GM12878 (cell line): ENCODE data around the gene ADK. TPM values are rescaled to one million over a fixed set of nuclear protein-coding genes. Genes with fewer than 3 reads are reported as not detected.

ENCODE experiments used
- ATAC-seq: fragments of 200-7000 bp; cut with Tn5 transposase; 3 replicates; pipeline ENCODE4 v1.9.1; 2020; ENCODE audit warnings: mild to moderate bottlenecking, moderate library complexity
- BruUV-seq: library from RNA; stranded (reverse); fragments of 400-500 nt; replicated peaks from 2 replicates; lab custom pipeline; 2021; lab: Mats Ljungman, UMichigan
- CTCF ChIA-PET: fragments of 300-600 bp; sonication (Branson Sonifier 250); formaldehyde crosslinking; extraction: SDS; loops from one replicate; lab custom pipeline; 2021; ENCODE audit warnings: inconsistent platforms; lab: Yijun Ruan, JAX
- POLR2A ChIA-PET: fragments of 350-600 bp; formaldehyde crosslinking; extraction: SDS; loops from one replicate; lab custom pipeline; 2021; ENCODE audit warnings: inconsistent platforms; lab: Charles Lee
- RAD21 ChIA-PET: fragments of 300-600 bp; sonication (Branson Sonifier 250); formaldehyde crosslinking; loops from one replicate; lab custom pipeline; 2023; ENCODE audit warnings: antibody characterized with exemption; ENCODE audit not compliant: unreplicated experiment; lab: Charles Lee
- SMC1A ChIA-PET: fragments of 300-600 bp; sonication (Branson Sonifier 250); formaldehyde crosslinking; loops from one replicate; lab custom pipeline; 2023; ENCODE audit not compliant: unreplicated experiment, uncharacterized antibody; lab: Charles Lee
- DNase-seq: peaks from one replicate; pipeline ENCODE4 v3.0.0-alpha.2; 2011; ENCODE audit warnings: low read depth, low spot score
- FAIRE-seq: peaks from 3 replicates; lab custom pipeline; 2011; peaks lifted over from hg19 to GRCh38; lab: Jason Lieb, UNC
- H2AFZ ChIP-seq: 2 replicates; pipeline ENCODE4 v1.6.0; 2011; ENCODE audit warnings: low read depth, low read length, control low read depth; ENCODE audit not compliant: control insufficient read depth
- H3K27ac ChIP-seq: 2 replicates; pipeline ENCODE4 v1.5.1; 2011; ENCODE audit warnings: control low read depth; ENCODE audit not compliant: control insufficient read depth, insufficient read depth
- H3K27me3 ChIP-seq, 2 experiments: replicated peaks in 1 of 2; 2 replicates each; pipeline versions ENCODE4 v1.6.0 to v1.6.1; 2011; ENCODE audit warnings: low read length in 1 of 2; ENCODE audit not compliant: control insufficient read depth in 2 of 2, insufficient read depth in 2 of 2
- H3K36me3 ChIP-seq, 2 experiments: 2 replicates each; pipeline ENCODE4 v1.5.1; 2011; ENCODE audit warnings: low read length in 1 of 2; ENCODE audit not compliant: control insufficient read depth in 2 of 2, insufficient read depth in 2 of 2
- H3K4me1 ChIP-seq: 2 replicates; pipeline ENCODE4 v1.6.1; 2011; ENCODE audit warnings: mild to moderate bottlenecking, low read length, moderate library complexity, mixed read lengths; ENCODE audit not compliant: control insufficient read depth, insufficient read depth
- H3K4me2 ChIP-seq: 2 replicates; pipeline ENCODE4 v1.6.0; 2011; ENCODE audit warnings: control low read depth; ENCODE audit not compliant: control insufficient read depth, insufficient read depth
- H3K4me3 ChIP-seq: fragments of 200-600 bp; sonication (generic); 2 replicates; pipeline ENCODE4 v1.5.1; 2016
- H3K79me2 ChIP-seq: 2 replicates; pipeline ENCODE4 v1.6.0; 2011; ENCODE audit warnings: low read length; ENCODE audit not compliant: control insufficient read depth, insufficient read depth
- H3K9ac ChIP-seq: 2 replicates; pipeline ENCODE4 v1.8.0; 2011; ENCODE audit warnings: low read length, control low read depth, mixed read lengths; ENCODE audit not compliant: control insufficient read depth, insufficient read depth
- H3K9me3 ChIP-seq: replicated peaks from 3 replicates; pipeline ENCODE4 v1.5.1; 2011; ENCODE audit warnings: mild to moderate bottlenecking, low read length; ENCODE audit not compliant: control insufficient read depth, insufficient read depth
- H4K20me1 ChIP-seq: 2 replicates; pipeline ENCODE4 v1.6.0; 2011; ENCODE audit not compliant: control insufficient read depth, insufficient read depth
- CBX5 ChIP-seq: sonication (generic); IDR thresholded peaks from 2 replicates; pipeline ENCODE4 v1.6.1; 2016; ENCODE audit warnings: low read depth, moderate library complexity, mild to moderate bottlenecking, inconsistent platforms
- GABPA ChIP-seq: IDR thresholded peaks from 2 replicates; pipeline ENCODE4 v1.6.1; 2014; ENCODE audit warnings: antibody characterized with exemption, low read depth, mild to moderate bottlenecking, inconsistent platforms
- GATAD2B ChIP-seq: fragments of 450-650 bp; conservative IDR thresholded peaks from 2 replicates; pipeline ENCODE4 v1.6.1; 2017; ENCODE audit warnings: low read depth, mild to moderate bottlenecking, moderate library complexity
- MTA3 ChIP-seq: IDR thresholded peaks from 2 replicates; pipeline ENCODE4 v1.6.1; 2012; ENCODE audit warnings: low read length, inconsistent platforms, borderline replicate concordance
- PAX8 ChIP-seq: fragments of 450-650 bp; IDR thresholded peaks from 2 replicates; pipeline ENCODE4 v1.6.1; 2017; ENCODE audit warnings: mild to moderate bottlenecking, moderate library complexity
- RFX5 ChIP-seq: IDR thresholded peaks from 2 replicates; pipeline ENCODE4 v1.6.1; 2011; ENCODE audit warnings: low read depth, low read length, improper control_type of control experiment
- SMAD1 ChIP-seq: fragments of 450-650 bp; IDR thresholded peaks from 2 replicates; pipeline ENCODE4 v1.6.1; 2018; ENCODE audit warnings: mild to moderate bottlenecking, low read depth; ENCODE audit not compliant: partially characterized antibody
- SP1 ChIP-seq: IDR thresholded peaks from one replicate; pipeline ENCODE4 v1.6.1; 2011; ENCODE audit warnings: low read depth, low read length
- WGBS: methylation state at CpG from one replicate; pipeline ENCODE4 v1.1.6; 2016; ENCODE audit warnings: low lambda C conversion rate; ENCODE audit not compliant: insufficient replicate concordance, insufficient coverage; ENCODE audit errors: missing lambda C conversion rate; 5-methylcytosine and 5-hydroxymethylcytosine counted together
- in situ Hi-C: fragments of 300-500 bp; cut with MboI; formaldehyde crosslinking; loops from 9 replicates; pipeline ENCODE4 v1.14.3; 2018; ENCODE audit warnings: mixed read lengths
- intact Hi-C: fragments of 100-400 bp; cut with micrococcal nuclease; formaldehyde crosslinking; loops from one replicate; pipeline ENCODE4 v1.14.2; 2022; ENCODE audit not compliant: unreplicated experiment
- polyA plus RNA-seq, 11 experiments: library from polyadenylated mRNA; depleted of rRNA in 4 of 11; unstranded in 6 of 11; stranded (reverse) in 5 of 11; fragments of >200 nt; fragmentation: Nextera tagmentation in 4 of 11; fragmentation: Illumina TruSeq in 1 of 11; extraction: Ambion mirVana in 4 of 11; extraction: Trizol in 1 of 11; gene quantifications; 1 replicate in 1 of 11; 2 replicates in 10 of 11; pipeline versions ENCODE4 v1.2.1 to v1.2.3, GENCODE V29; 2011 to 2016; ENCODE audit warnings: inconsistent platforms in 2 of 11, missing spikeins in 2 of 11, low read depth in 1 of 11
- total RNA-seq, 4 experiments: library from RNA; depleted of rRNA in 3 of 4; stranded (reverse); fragments of >200 nt in 3 of 4; fragmentation: Illumina TruSeq in 1 of 4; extraction: Trizol in 1 of 4; gene quantifications; 2 replicates each; pipeline versions ENCODE4 v1.2.1 to v1.2.3, GENCODE V29; 2013 to 2021
- TF ChIP-seq, protein P1 (sequence below), 3 experiments: IDR thresholded peaks in 2 of 3; conservative IDR thresholded peaks in 1 of 3; 2 replicates each; pipeline ENCODE4 v1.5.1; 2011; ENCODE audit warnings: low read depth in 3 of 3, low read length in 3 of 3, mild to moderate bottlenecking in 3 of 3, control low read depth in 2 of 3, moderate library complexity in 2 of 3, inconsistent platforms in 1 of 3, mixed read lengths in 1 of 3; ENCODE audit not compliant: control insufficient read depth in 2 of 3, insufficient read depth in 1 of 3; ENCODE audit errors: extremely low read depth in 1 of 3

ADK gene
- total and polyA plus RNA-seq, 10 of the 15 experiments (the other 5 are each of a cell fraction or from before 2014, with no cell fraction given), result 42.0 to 151 (median 81.6) TPM

DNA sequence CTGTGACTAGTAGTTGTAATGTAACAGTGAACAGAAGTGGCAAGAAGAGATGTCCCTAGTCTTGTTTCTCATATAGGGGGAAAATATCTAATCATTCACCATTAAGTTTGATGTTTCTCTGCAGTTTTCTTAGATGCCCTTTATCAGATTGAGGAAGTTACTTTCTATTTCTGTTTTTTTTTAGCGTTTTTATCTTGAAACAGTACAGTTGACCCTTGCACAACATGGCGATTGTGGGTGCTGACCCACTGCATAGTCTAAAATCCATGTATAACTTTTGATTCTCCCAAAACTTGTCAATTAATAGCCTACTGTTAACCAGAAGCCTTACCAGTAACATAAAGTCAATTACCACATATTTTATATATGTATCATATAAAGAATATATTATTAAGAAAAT lies 192.0 kb downstream of the ADK start:
- CTCF ChIA-PET, result interaction anchor here (0.7 kb wide), 1 partner anchor 380 kb away, joined by 3 read pairs; no protein-coding TSS in a partner anchor

DNA sequence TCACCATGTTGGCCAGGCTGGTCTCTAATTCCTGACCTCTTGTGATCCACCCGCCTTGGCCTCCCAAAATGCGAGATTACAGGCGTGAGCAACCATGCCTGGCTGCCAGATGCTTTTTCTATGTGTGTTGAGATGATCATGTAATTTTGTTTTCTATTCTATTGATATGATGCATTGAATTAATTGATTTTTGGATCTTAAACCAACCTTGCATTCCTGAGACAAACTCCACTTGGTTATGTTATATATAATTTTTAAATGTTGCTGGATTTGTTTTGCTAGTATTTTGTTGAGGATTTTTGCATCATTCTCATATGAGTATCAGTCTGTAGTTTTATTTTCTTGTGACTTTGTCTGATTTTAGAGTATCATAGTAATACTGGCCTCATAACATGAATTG lies 192.8 kb downstream of the ADK start:
- Histone ChIP-seq H3K27me3 (no peaks in the 10 kb centered on the region), H2AFZ (no peak overlapping the region), H3K4me3 (no peak overlapping the region), H3K36me3 (peaks cover 3 to 10% of the 10 kb centered on the region in 2 experiments; a peak in 3 of 4 replicates), H3K9me3 (peaks cover 17% of the 10 kb centered on the region), H3K4me1 (no peaks in the 10 kb centered on the region), H3K9ac (no peak overlapping the region), H3K27ac (no peak overlapping the region), H3K79me2 (no peaks in the 10 kb centered on the region), H3K4me2 (no peak overlapping the region), H4K20me1 (no peaks in the 10 kb centered on the region)
- ChIA-PET CTCF (no interaction called here), POLR2A (no interaction called here), RAD21 (no interaction called here), SMC1A (no interaction called here)
- FAIRE-seq (no peak), DNase-seq (no peak), ATAC-seq (no peak)
- in situ Hi-C loops (no loop called here), intact Hi-C loops (no loop called here)
- WGBS, result 100% methylated on average over 3 of the region's 3 CpGs
- no TSS peak for BruUV-seq
- TF ChIP-seq CBX5, result no peak
- TF ChIP-seq SMAD1, result no peak
- TF ChIP-seq, protein P1, sequence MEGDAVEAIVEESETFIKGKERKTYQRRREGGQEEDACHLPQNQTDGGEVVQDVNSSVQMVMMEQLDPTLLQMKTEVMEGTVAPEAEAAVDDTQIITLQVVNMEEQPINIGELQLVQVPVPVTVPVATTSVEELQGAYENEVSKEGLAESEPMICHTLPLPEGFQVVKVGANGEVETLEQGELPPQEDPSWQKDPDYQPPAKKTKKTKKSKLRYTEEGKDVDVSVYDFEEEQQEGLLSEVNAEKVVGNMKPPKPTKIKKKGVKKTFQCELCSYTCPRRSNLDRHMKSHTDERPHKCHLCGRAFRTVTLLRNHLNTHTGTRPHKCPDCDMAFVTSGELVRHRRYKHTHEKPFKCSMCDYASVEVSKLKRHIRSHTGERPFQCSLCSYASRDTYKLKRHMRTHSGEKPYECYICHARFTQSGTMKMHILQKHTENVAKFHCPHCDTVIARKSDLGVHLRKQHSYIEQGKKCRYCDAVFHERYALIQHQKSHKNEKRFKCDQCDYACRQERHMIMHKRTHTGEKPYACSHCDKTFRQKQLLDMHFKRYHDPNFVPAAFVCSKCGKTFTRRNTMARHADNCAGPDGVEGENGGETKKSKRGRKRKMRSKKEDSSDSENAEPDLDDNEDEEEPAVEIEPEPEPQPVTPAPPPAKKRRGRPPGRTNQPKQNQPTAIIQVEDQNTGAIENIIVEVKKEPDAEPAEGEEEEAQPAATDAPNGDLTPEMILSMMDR (IDR thresholded peaks at IDR 0.05 in 2 of 3, conservative IDR thresholded peaks at IDR 0.05 in 1 of 3; ENCODE audit: control insufficient read depth in 2 of 3, extremely low read depth in 1 of 3, insufficient read depth in 1 of 3, low read depth in 3 of 3, low read length in 3 of 3), result no peak
- TF ChIP-seq GATAD2B, result no peak
- no peak for TF ChIP-seq RFX5
- TF ChIP-seq MTA3, result no peak
- TF ChIP-seq PAX8, result no peak

More for the DNA sequence above, 192.0 kb downstream of the ADK start:
- H3K9me3 ChIP-seq, result peaks cover 17% of the 10 kb centered on the region
- TF ChIP-seq GABPA, result no peak
- no peak for TF ChIP-seq SP1
- no peaks in the 10 kb centered on the region for H3K27me3 ChIP-seq
- RAD21 ChIA-PET, result no interaction called here
- SMC1A ChIA-PET, result no interaction called here
- H3K27ac ChIP-seq, result no peak overlapping the region
- H4K20me1 ChIP-seq, result no peaks in the 10 kb centered on the region
- H3K4me1 ChIP-seq, result no peaks in the 10 kb centered on the region
- no peaks in the 10 kb centered on the region for H3K79me2 ChIP-seq
- ATAC-seq (no peak), FAIRE-seq (no peak), DNase-seq (no peak)
- intact Hi-C loops, result no loop called here
- in situ Hi-C loops, result no loop called here
- H3K4me3 ChIP-seq, result no peak overlapping the region
- H2AFZ ChIP-seq, result no peak overlapping the region
- H3K9ac ChIP-seq, result no peak overlapping the region
- 94% methylated on average over 2 of the region's 2 CpGs for WGBS
- BruUV-seq, result no TSS peak
- H3K36me3 ChIP-seq, result peaks cover 2 to 10% of the 10 kb centered on the region in 2 experiments; a peak in 3 of 4 replicates
- no peak overlapping the region for H3K4me2 ChIP-seq
- POLR2A ChIA-PET, result no interaction called here
